ENCODE data around the gene GNB1L.
"Not testable (repeated sequence)": the region's sequence is repeated elsewhere in the genome, so short reads cannot be mapped to it uniquely, and the experiment has no call there.

GNB1L gene

GRCh38 chr22:19843107-19843856 is 11.4 kb downstream of the GNB1L start:
- FAIRE-seq (no peak), DNase-seq (ENCODE audit: insufficient read length, low spot score) (no peak)
- TF ChIP-seq POLR2A (IDR thresholded peaks at IDR 0.05; ENCODE audit: low read depth, low read length), result no peak

DNA sequence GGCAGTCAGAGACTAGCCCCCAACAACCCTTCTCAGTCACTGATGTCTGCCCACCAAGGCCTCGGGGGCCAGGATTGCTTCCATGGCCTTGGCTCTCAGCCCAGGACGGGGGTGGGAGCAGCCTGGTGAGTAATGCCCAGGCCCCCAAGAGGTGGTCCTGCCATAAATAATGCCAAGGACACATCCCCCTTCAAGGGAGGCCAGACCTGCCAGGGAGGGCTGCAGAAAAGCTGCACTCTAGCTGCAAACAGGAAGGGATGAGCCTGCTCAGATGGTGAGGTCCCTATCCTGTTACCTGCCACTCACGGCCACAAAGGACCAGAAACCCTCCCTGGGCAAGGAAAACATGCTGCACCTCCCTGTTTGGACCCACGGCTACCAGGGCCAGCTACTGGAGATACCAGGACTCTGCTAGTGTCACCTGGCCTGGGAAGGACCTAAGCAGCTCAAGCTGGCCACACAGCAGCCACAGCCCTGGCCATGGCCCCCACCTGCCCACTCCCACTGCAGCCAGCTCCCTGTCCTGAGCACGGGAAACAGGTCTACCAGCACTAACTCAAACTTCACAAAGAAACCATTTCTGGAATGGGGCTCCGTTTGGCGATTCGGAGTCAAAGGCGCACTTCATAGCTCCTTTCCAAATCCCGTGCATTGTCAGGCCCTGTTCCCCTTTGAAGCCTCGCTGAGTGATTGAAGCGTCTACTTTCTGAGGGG is 12.1 kb downstream of the GNB1L start:
- DNase-seq (ENCODE audit: insufficient read length, low spot score), result no peak
- FAIRE-seq, result no peak
- TF ChIP-seq POLR2A (IDR thresholded peaks at IDR 0.05; ENCODE audit: low read depth, low read length), result no peak

DNA sequence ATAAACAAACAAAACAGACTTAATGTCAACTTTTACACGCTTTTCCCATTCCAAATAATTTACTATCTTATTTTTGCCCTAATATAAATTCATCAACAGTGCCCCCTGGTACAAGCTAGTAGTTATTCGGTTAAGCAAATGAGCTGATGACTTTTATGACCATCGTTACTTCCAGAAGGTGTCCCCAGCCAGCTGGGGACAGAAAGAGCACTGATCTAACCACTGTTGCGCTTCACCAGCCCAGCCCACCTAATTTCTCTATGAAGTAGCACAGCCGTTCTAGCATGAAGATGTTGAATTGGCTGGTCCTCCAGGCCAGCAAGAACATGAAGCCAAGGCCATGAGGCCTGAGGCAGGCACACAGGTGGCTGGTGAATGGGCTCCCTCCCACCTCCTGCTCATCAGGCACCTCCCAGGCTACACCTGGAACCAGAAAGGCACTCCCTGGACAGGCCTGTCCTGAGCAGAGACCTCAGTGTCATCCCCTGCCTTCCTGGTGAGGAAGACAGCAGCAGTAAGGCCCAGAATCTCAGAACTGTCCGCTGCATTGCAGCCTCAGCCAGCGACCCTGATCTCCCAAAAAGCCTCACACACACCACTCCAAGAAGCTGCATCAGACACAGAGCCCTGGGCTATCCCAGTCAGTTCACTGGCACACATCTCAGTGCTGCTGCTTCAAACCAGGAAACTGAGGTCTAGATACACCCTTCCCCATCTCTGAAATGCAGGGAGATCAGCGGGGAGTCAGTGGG is 12.9 kb downstream of the GNB1L start:
- no peak for DNase-seq (ENCODE audit: insufficient read length, low spot score)
- TF ChIP-seq POLR2A (IDR thresholded peaks at IDR 0.05; ENCODE audit: low read depth, low read length), result no peak
- no peak for FAIRE-seq

GRCh38 chr22:19840955-19841640 is 13.6 kb downstream of the GNB1L start:
- FAIRE-seq, result no peak
- TF ChIP-seq POLR2A (IDR thresholded peaks at IDR 0.05; ENCODE audit: low read depth, low read length), result no peak

DNA sequence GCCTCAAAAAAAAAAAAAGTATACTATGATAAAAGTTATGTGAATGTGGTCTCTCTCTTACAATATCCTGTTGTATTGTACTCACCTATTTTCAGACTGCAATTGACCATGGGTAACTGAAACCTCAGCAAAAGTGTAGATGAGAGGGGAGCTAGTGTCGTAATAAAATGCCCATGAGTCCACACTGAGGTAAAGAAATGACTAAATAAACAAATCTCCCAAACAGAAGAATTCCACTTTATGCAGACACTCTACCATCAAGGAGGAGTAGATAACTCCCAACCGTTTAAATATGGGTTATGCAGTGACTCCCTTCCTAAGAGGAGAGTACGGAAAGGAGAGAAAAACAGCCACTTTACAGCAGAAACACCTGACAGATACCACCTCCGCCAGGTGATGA is 14.6 kb downstream of the GNB1L start:
- TF ChIP-seq POLR2A (IDR thresholded peaks at IDR 0.05; ENCODE audit: low read depth, low read length), result no peak
- FAIRE-seq (no peak), DNase-seq (ENCODE audit: insufficient read length, low spot score) (no peak)

More at GRCh38 chr22:19840955-19841640, 13.6 kb downstream of the GNB1L start:
- no peak for DNase-seq (ENCODE audit: insufficient read length, low spot score)

GRCh38 chr22:19837915-19838314 is 16.8 kb downstream of the GNB1L start:
- DNase-seq (ENCODE audit: insufficient read length, low spot score), result no peak
- no peak for FAIRE-seq
- no peak for TF ChIP-seq POLR2A (IDR thresholded peaks at IDR 0.05; ENCODE audit: low read depth, low read length)

GRCh38 chr22:19836512-19836911 is 18.2 kb downstream of the GNB1L start:
- no peak for DNase-seq (ENCODE audit: insufficient read length, low spot score)
- no peak for TF ChIP-seq POLR2A (IDR thresholded peaks at IDR 0.05; ENCODE audit: low read depth, low read length)
- FAIRE-seq, result no peak

DNA sequence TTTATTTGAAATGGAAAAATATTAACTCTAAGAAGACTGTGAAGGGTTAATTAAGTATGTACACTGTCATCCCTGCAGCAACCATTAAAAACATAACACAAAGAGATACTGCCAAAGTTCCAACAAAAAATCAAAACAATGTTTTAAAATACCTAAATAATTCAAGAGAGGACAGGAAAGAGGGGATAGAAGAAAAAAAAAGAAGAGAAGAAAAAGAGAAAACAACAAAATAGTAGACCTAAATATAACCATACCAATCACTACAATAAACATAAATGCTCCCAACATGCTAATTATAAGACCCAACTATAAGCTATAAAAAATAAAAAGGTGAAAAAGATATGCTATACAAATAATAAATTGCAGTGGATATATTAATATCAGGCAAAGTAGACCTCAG is 20.1 kb downstream of the GNB1L start:
- DNase-seq (ENCODE audit: insufficient read length, low spot score) (no peak), FAIRE-seq (no peak)
- no peak for TF ChIP-seq POLR2A (IDR thresholded peaks at IDR 0.05; ENCODE audit: low read depth, low read length)

- not testable (repeated sequence) for DNase-seq (ENCODE audit: insufficient read length, low spot score); FAIRE-seq
These were observed 21.3 kb downstream of the GNB1L start for GRCh38 chr22:19833327-19833726.

DNA sequence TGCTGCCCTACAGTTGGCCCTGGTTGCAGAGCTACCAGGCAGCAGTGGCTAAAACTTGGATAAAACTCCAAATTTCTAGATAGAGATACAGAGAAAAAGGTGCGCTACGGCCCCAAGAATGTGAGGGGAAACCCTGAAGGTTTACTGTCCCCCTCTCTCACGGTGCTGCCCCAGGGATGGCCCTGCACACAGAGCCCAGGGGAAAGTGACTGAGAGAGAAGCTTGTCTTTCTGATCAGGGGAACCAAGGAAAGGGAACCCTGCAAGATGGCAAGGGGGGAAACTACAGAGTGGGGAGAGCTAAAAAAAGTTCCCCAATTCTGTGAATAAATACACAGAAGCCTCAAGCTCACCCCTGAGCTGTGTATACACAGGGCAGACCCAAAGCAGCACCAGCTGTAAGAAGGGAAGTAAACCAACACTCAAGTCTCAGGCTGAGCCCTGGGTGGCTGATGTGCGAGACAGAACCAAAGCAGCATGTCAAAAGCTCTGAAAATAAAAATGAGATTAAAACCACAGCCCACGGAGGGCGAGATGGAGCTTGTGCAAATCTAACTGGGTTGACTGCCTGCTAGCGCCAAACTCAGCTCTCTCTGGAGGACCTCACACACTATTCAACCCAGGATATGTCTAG is 22.1 kb downstream of the GNB1L start:
- no peak for DNase-seq (ENCODE audit: insufficient read length, low spot score)
- FAIRE-seq, result no peak
- TF ChIP-seq POLR2A (IDR thresholded peaks at IDR 0.05; ENCODE audit: low read depth, low read length), result no peak

DNA sequence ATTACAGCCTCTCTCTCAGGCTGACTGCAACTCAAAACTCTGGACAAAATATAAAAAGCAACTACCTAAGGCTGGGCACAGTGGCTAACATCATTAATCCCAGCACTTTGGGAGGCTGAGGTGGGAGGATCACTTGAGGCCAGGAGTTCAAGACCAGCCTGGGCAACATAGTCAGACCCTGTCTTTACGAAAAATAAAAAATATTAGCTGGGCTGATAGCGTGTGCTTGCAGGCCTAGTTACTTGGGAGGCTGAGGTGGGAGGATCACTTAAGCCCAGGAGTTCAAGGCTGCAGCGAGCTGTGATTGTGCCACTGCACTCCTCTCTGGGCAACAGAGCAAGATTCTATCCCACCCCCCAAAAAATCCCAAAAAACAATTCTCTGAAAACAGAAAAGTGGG is 22.7 kb downstream of the GNB1L start:
- not testable (repeated sequence) for FAIRE-seq; DNase-seq (ENCODE audit: insufficient read length, low spot score)

DNA sequence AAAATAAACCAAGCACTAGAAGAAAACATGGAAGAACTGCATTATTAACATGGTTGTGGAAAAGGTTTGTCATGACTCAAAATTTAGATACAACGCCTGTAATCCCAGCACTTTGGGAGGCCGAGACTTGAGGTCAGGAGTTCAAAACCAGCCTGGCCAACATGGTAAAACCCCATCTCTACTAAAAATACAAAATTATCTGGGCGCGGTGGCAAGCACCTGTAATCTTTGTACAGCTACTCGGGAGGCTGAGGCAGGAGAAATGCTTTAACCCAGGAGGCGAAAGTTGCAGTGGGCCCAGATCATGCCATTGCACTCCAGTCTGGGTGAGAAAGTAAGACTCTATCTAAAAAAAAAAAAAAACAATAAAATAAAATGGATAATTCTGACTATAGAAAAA is 23.7 kb downstream of the GNB1L start:
- FAIRE-seq (no peak), DNase-seq (ENCODE audit: insufficient read length, low spot score) (no peak)
- no peak for TF ChIP-seq POLR2A (IDR thresholded peaks at IDR 0.05; ENCODE audit: low read depth, low read length)

DNA sequence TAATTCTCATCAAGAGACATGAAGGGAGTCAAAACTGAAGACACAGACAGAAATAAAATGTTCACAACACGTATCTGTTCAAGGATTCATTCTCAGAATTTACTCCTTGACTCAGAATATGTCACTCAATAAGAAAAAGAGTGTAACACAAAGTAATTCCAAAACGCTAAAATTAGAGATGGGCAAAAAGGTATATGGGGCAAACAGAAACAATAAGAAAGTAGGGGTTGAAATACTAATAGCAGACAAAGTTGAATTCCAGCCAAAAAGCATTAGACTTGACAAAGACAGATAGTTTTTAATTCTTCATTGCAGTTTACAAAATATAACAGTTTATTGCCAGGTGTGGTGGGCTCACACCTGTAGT is 26.7 kb downstream of the GNB1L start:
- DNase-seq (ENCODE audit: insufficient read length, low spot score) (no peak), FAIRE-seq (no peak)
- TF ChIP-seq POLR2A (IDR thresholded peaks at IDR 0.05; ENCODE audit: low read depth, low read length), result no peak
